Cardiac fibroblast (primary cell): Measurements from ENCODE around the gene MBD2.
"Not testable (repeated sequence)": the region's sequence is repeated elsewhere in the genome, so short reads cannot be mapped to it uniquely, and the experiment has no call there.

Source experiments
- DNase-seq, 2 donors: peaks; one replicate each; pipeline versions ENCODE4 v3.0.0 to v3.0.0-alpha.2; 2010; ENCODE audit warnings: low read depth in 2 of 2
- H3K4me3 ChIP-seq, 2 donors: replicated peaks in 1 of 2; 1 replicate in 1 of 2; 2 replicates in 1 of 2; pipeline ENCODE4 v1.5.1; 2011; ENCODE audit warnings: low read depth in 2 of 2, low read length in 2 of 2, mild to moderate bottlenecking in 2 of 2, moderate library complexity in 1 of 2
- CTCF ChIP-seq: IDR thresholded peaks from one replicate; pipeline ENCODE4 v1.5.1; 2011; ENCODE audit warnings: low read depth, mild to moderate bottlenecking, low read length, inconsistent platforms

The MBD2 gene

GRCh38 chr18:54228364-54228763, 3.9 kb upstream of the MBD2 start:
- DNase-seq = no peak
- TF ChIP-seq CTCF = no peak

GRCh38 chr18:54223568-54224241, 764 bp downstream of the MBD2 start:
- H3K4me3 ChIP-seq = peak overlapping the region; percentile 69 to 82
- no peak for TF ChIP-seq CTCF
- peak; percentile 92 to 93 for DNase-seq

More at GRCh38 chr18:54228364-54228763, 3.9 kb upstream of the MBD2 start:
- H3K4me3 ChIP-seq = no peak overlapping the region

GRCh38 chr18:54222922-54223567, 1.4 kb downstream of the MBD2 start:
- H3K4me3 ChIP-seq = peak overlapping the region; percentile 69 to 82
- DNase-seq = no peak
- no peak for TF ChIP-seq CTCF

GRCh38 chr18:54220406-54220805, 4.1 kb downstream of the MBD2 start:
- TF ChIP-seq CTCF = no peak
- no peak overlapping the region for H3K4me3 ChIP-seq
- DNase-seq = no peak

GRCh38 chr18:54218803-54219202, 5.7 kb downstream of the MBD2 start:
- H3K4me3 ChIP-seq, DNase-seq: not testable (repeated sequence)

- DNase-seq = no peak
- H3K4me3 ChIP-seq = no peak overlapping the region
- TF ChIP-seq CTCF = no peak
Measured at GRCh38 chr18:54218299-54218698, 6.2 kb downstream of the MBD2 start.

GRCh38 chr18:54217624-54218023, 6.8 kb downstream of the MBD2 start:
- no peak overlapping the region for H3K4me3 ChIP-seq
- no peak for TF ChIP-seq CTCF
- DNase-seq = no peak
